IMR-90 (cell line): ENCODE data around the gene HIF1A. TPM values are rescaled to one million over a fixed set of nuclear protein-coding genes. Genes with fewer than 3 reads are reported as not detected.

ENCODE experiments used
- ATAC-seq: fragments of 200-7000 bp; cut with Tn5 transposase; 2 replicates; pipeline ENCODE4 v1.9.1; 2020; ENCODE audit warnings: low read depth, mild to moderate bottlenecking, moderate library complexity
- BruUV-seq: library from RNA; stranded (reverse); fragments of 400-500 nt; replicated peaks from 2 replicates; lab custom pipeline; 2021; lab: Mats Ljungman, UMichigan
- CTCF ChIA-PET: fragments of 300-600 bp; formaldehyde crosslinking; extraction: SDS; loops from one replicate; lab custom pipeline; 2021; ENCODE audit warnings: antibody characterized with exemption; lab: Yijun Ruan, JAX
- POLR2A ChIA-PET: fragments of 300-600 bp; sonication (Branson Sonifier 250); formaldehyde crosslinking; loops from one replicate; lab custom pipeline; 2022; ENCODE audit warnings: antibody characterized with exemption; ENCODE audit not compliant: unreplicated experiment; lab: Charles Lee
- DNase-seq: peaks from one replicate; pipeline ENCODE4 v3.0.0; 2013
- H2AFZ ChIP-seq: replicated peaks from 2 replicates; pipeline ENCODE3; 2013; ENCODE audit warnings: low read length, mild to moderate bottlenecking; ENCODE audit not compliant: poor library complexity
- H2AK5ac ChIP-seq: 2 replicates; pipeline ENCODE4 v1.6.1; 2013; ENCODE audit warnings: low read depth, low read length, inconsistent platforms
- H2AK9ac ChIP-seq: replicated peaks from 2 replicates; pipeline ENCODE3; 2013; ENCODE audit warnings: mild to moderate bottlenecking, low read depth, low read length, moderate library complexity; ENCODE audit not compliant: poor library complexity
- H2BK120ac ChIP-seq: 2 replicates; pipeline ENCODE4 v1.6.1; 2013; ENCODE audit warnings: low read depth, low read length, inconsistent platforms
- H2BK15ac ChIP-seq: 3 replicates; pipeline ENCODE4 v1.6.1; 2013; ENCODE audit warnings: low read depth, low read length, inconsistent platforms
- H2BK20ac ChIP-seq: 2 replicates; pipeline ENCODE4 v1.6.1; 2013; ENCODE audit warnings: low read depth, mild to moderate bottlenecking, inconsistent platforms, low read length, moderate library complexity
- H2BK5ac ChIP-seq: 2 replicates; pipeline ENCODE4 v1.6.1; 2013; ENCODE audit warnings: mild to moderate bottlenecking, low read depth, low read length, inconsistent platforms; ENCODE audit not compliant: poor library complexity, severe bottlenecking
- H3K14ac ChIP-seq: replicated peaks from 2 replicates; pipeline ENCODE4 v1.6.1; 2013; ENCODE audit warnings: low read depth, low read length, inconsistent platforms
- H3K18ac ChIP-seq: 2 replicates; pipeline ENCODE4 v1.6.1; 2013; ENCODE audit warnings: low read depth, low read length, control low read depth
- H3K23ac ChIP-seq: 2 replicates; pipeline ENCODE4 v1.6.1; 2013; ENCODE audit warnings: low read depth, low read length, inconsistent platforms
- H3K27ac ChIP-seq: 2 replicates; pipeline ENCODE4 v1.5.1; 2013; ENCODE audit warnings: mild to moderate bottlenecking, control low read depth, low read length; ENCODE audit not compliant: insufficient read depth
- H3K27me3 ChIP-seq: 2 replicates; pipeline ENCODE4 v1.6.1; 2013; ENCODE audit warnings: low read length; ENCODE audit not compliant: control insufficient read depth, insufficient read depth
- H3K36me3 ChIP-seq: 2 replicates; pipeline ENCODE4 v1.6.1; 2013; ENCODE audit warnings: low read length, mixed read lengths; ENCODE audit not compliant: control insufficient read depth, insufficient read depth
- H3K4ac ChIP-seq: 2 replicates; pipeline ENCODE4 v1.6.1; 2013; ENCODE audit warnings: low read depth, low read length, inconsistent platforms
- H3K4me1 ChIP-seq: 2 replicates; pipeline ENCODE4 v1.6.1; 2013; ENCODE audit warnings: low read length, mixed read lengths; ENCODE audit not compliant: control insufficient read depth, insufficient read depth
- H3K4me2 ChIP-seq: 2 replicates; pipeline ENCODE4 v1.6.1; 2013; ENCODE audit warnings: low read depth, mild to moderate bottlenecking, control low read depth, low read length, moderate library complexity
- H3K4me3 ChIP-seq: 2 replicates; pipeline ENCODE4 v1.5.1; 2013; ENCODE audit warnings: low read depth, mild to moderate bottlenecking, control low read depth, low read length, moderate library complexity; ENCODE audit not compliant: insufficient read depth
- H3K56ac ChIP-seq: 2 replicates; pipeline ENCODE4 v1.6.1; 2013; ENCODE audit warnings: low read length, inconsistent platforms; ENCODE audit not compliant: insufficient read depth; ENCODE audit errors: extremely low read depth
- H3K79me1 ChIP-seq, 2 experiments: 2 replicates each; pipeline ENCODE4 v1.6.1; 2013; ENCODE audit warnings: low read length in 2 of 2, inconsistent platforms in 1 of 2, low read depth in 1 of 2
- H3K9ac ChIP-seq: 2 replicates; pipeline ENCODE4 v1.6.1; 2013; ENCODE audit warnings: low read depth, low read length, control low read depth
- H3K9me1 ChIP-seq: 2 replicates; pipeline ENCODE4 v1.6.1; 2013; ENCODE audit warnings: low read length, inconsistent platforms; ENCODE audit not compliant: insufficient read depth
- H3K9me3 ChIP-seq: 2 replicates; pipeline ENCODE4 v1.6.1; 2013; ENCODE audit warnings: low read length; ENCODE audit not compliant: control insufficient read depth, insufficient read depth
- H4K20me1 ChIP-seq: 2 replicates; pipeline ENCODE4 v1.6.1; 2013; ENCODE audit warnings: low read length, inconsistent platforms; ENCODE audit not compliant: insufficient read depth
- H4K5ac ChIP-seq: 2 replicates; pipeline ENCODE4 v1.6.1; 2013; ENCODE audit warnings: mild to moderate bottlenecking, low read depth, low read length, control low read depth
- H4K8ac ChIP-seq, 2 experiments: 2 replicates each; pipeline ENCODE4 v1.6.1; 2013; ENCODE audit warnings: low read depth in 2 of 2, low read length in 2 of 2, control low read depth in 1 of 2, inconsistent platforms in 1 of 2
- H4K91ac ChIP-seq: 2 replicates; pipeline ENCODE4 v1.6.1; 2013; ENCODE audit warnings: low read depth, low read length, inconsistent platforms; ENCODE audit not compliant: insufficient read depth
- BHLHE40 ChIP-seq: fragments of 150-350 bp; IDR thresholded peaks from 2 replicates; pipeline ENCODE4 v1.6.1; 2016; ENCODE audit warnings: mild to moderate bottlenecking, low read depth, low read length
- CEBPB ChIP-seq: IDR thresholded peaks from 2 replicates; pipeline ENCODE4 v1.6.1; 2012; ENCODE audit warnings: low read depth, low read length, improper control_type of control experiment
- CHD1 ChIP-seq: IDR thresholded peaks from 2 replicates; pipeline ENCODE4 v1.6.1; 2012; ENCODE audit warnings: low read depth, low read length, improper control_type of control experiment
- CTCF ChIP-seq: conservative IDR thresholded peaks from 2 replicates; pipeline ENCODE4 v1.5.1; 2012; ENCODE audit warnings: mild to moderate bottlenecking, low read depth, low read length, improper control_type of control experiment
- ELK1 ChIP-seq: fragments of 150-350 bp; IDR thresholded peaks from 2 replicates; pipeline ENCODE4 v1.6.1; 2016; ENCODE audit warnings: low read depth, mild to moderate bottlenecking, low read length, moderate library complexity, borderline replicate concordance
- FOS ChIP-seq: fragments of 150-350 bp; IDR thresholded peaks from 2 replicates; pipeline ENCODE4 v1.6.1; 2016; ENCODE audit warnings: low read depth, low read length
- MAFK ChIP-seq: IDR thresholded peaks from 2 replicates; pipeline ENCODE4 v1.6.1; 2012; ENCODE audit warnings: low read depth, low read length, improper control_type of control experiment
- MAZ ChIP-seq: IDR thresholded peaks from 2 replicates; pipeline ENCODE4 v1.6.1; 2012; ENCODE audit warnings: low read depth, mild to moderate bottlenecking, low read length, improper control_type of control experiment, moderate library complexity, borderline replicate concordance
- MXI1 ChIP-seq: IDR thresholded peaks from 2 replicates; pipeline ENCODE4 v1.6.1; 2012; ENCODE audit warnings: low read depth, mild to moderate bottlenecking, low read length, moderate library complexity, borderline replicate concordance
- NFE2L2 ChIP-seq: fragments of 150-350 bp; IDR thresholded peaks from 2 replicates; pipeline ENCODE4 v1.6.1; 2016; ENCODE audit warnings: low read depth, mild to moderate bottlenecking, low read length
- POLR2A ChIP-seq: IDR thresholded peaks from 2 replicates; pipeline ENCODE4 v1.6.1; 2012; ENCODE audit warnings: mild to moderate bottlenecking, low read depth, low read length
- RAD21 ChIP-seq: IDR thresholded peaks from 2 replicates; pipeline ENCODE4 v1.6.1; 2012; ENCODE audit warnings: low read length, improper control_type of control experiment
- RCOR1 ChIP-seq: IDR thresholded peaks from 2 replicates; pipeline ENCODE4 v1.6.1; 2012; ENCODE audit warnings: mild to moderate bottlenecking, low read length, improper control_type of control experiment; ENCODE audit not compliant: insufficient replicate concordance
- RFX5 ChIP-seq: IDR thresholded peaks from 2 replicates; pipeline ENCODE4 v1.8.0; 2012; ENCODE audit warnings: low read depth, mild to moderate bottlenecking, low read length, moderate library complexity
- SMC3 ChIP-seq: fragments of 150-350 bp; IDR thresholded peaks from 2 replicates; pipeline ENCODE4 v1.6.1; 2016; ENCODE audit warnings: low read depth, mild to moderate bottlenecking, antibody characterized with exemption, low read length, moderate library complexity
- WGBS, 2 experiments: methylation state at CpG; one replicate each; pipeline versions ENCODE4 v1.1.5 to v1.1.7; 2013; ENCODE audit warnings: missing lambda C conversion rate in 2 of 2; ENCODE audit not compliant: insufficient read length in 1 of 2; ENCODE audit errors: extremely low coverage in 2 of 2; 5-methylcytosine and 5-hydroxymethylcytosine counted together
- dilution Hi-C: fragments of 300-500 bp; cut with HindIII; formaldehyde crosslinking; loops from one replicate; pipeline ENCODE4 v1.14.3; 2018; ENCODE audit warnings: low sequenced_read_pairs; ENCODE audit not compliant: unreplicated experiment
- in situ Hi-C: fragments of 300-500 bp; cut with MboI; formaldehyde crosslinking; loops from 3 replicates; pipeline ENCODE4 v1.14.3; 2019; ENCODE audit warnings: low sequenced_read_pairs, inconsistent platforms, mixed read lengths
- intact Hi-C: fragments of 100-400 bp; cut with micrococcal nuclease; formaldehyde crosslinking; loops from 2 replicates; pipeline ENCODE4 v1.10.0; 2022
- polyA plus RNA-seq, 3 experiments: library from polyadenylated mRNA; depleted of rRNA; stranded (reverse); fragments of >200 nt; gene quantifications; 2 replicates each; pipeline ENCODE4 v1.2.3, GENCODE V29; 2012; ENCODE audit warnings: low replicate concordance in 1 of 3
- total RNA-seq: library from RNA; depleted of rRNA; stranded (reverse); fragments of >200 nt; gene quantifications from 2 replicates; pipeline ENCODE4 v1.2.3, GENCODE V29; 2012
- TF ChIP-seq, protein P1 (sequence below): fragments of 150-350 bp; IDR thresholded peaks from 2 replicates; pipeline ENCODE4 v1.6.1; 2017; ENCODE audit warnings: mild to moderate bottlenecking, antibody characterized with exemption, low read length, low read depth

The HIF1A gene
- total and polyA plus RNA-seq, 2 of the 4 experiments (the other 2 are of a cell fraction): 128 to 301 TPM

DNA sequence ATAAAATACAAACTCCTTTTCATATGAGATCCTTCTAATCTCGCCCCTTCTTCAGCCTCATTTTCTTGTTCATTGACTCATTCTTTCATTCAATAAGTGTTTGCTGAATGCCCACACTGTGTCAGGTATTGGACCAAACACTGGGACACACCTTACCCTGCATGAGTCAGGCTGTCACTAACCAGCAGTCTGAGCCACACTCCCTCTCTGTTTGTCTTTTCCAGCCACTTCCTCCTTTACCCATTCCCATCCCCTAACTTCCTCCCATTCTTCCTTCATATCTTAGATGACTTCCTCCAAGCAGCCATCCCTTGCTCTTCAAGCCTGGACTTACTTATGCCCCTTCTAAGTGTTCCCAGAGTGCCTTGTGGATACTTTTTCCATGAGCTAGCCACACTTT lies 27.0 kb upstream of the HIF1A start:
- ATAC-seq (no peak), DNase-seq (no peak)
- Histone ChIP-seq H2AK5ac (peak overlapping the region; percentile 37; the same call in 1 of the 2 replicates), H2BK15ac (0 out of 3 replicates have a peak overlapping the region, but pooled peaks have one; percentile 2), H3K36me3 (no peaks in the 10 kb centered on the region), H4K5ac (no peak overlapping the region), H3K4me3 (no peak overlapping the region), H2AFZ (peak overlapping the region; percentile 18), H2AK9ac (peak overlapping the region; percentile 66), H3K4ac (no peak overlapping the region), H3K27ac (no peak overlapping the region), H3K14ac (peak overlapping the region; percentile 37; the same call in 1 of the 2 replicates), H3K4me2 (no peak overlapping the region), H3K79me1 (no peaks in the 10 kb centered on the region; a peak in 1 of 4 replicates), H4K91ac (no peak overlapping the region), H2BK120ac (no peak overlapping the region), H2BK20ac (peak overlapping the region; percentile 73; the same call in 1 of the 2 replicates), H3K27me3 (no peaks in the 10 kb centered on the region), H4K20me1 (no peaks in the 10 kb centered on the region), H3K9me1 (no peaks in the 10 kb centered on the region; the same call in 1 of the 2 replicates), H3K23ac (peak overlapping the region; percentile 42; the same call in 1 of the 2 replicates), H3K9me3 (no peaks in the 10 kb centered on the region), H3K4me1 (no peaks in the 10 kb centered on the region; the same call in 1 of the 2 replicates), H4K8ac (no peak overlapping the region; a peak in 1 of 4 replicates), H2BK5ac (no peak overlapping the region), H3K9ac (no peak overlapping the region), H3K56ac (no peak overlapping the region), H3K18ac (no peak overlapping the region)
- ChIA-PET CTCF (no interaction called here), POLR2A (no interaction called here)
- WGBS, 2 experiments: 80% methylated on average over 1 of the region's 1 CpG; no CpG with 5 or more reads in 1 of the 2 experiments
- TF ChIP-seq RCOR1 (no peak), RAD21 (no peak), CEBPB (no peak), MAZ (no peak), MXI1 (no peak), SMC3 (no peak), MAFK (no peak), CTCF (no peak), CHD1 (no peak), FOS (no peak), BHLHE40 (no peak), POLR2A (no peak), ELK1 (no peak), NFE2L2 (no peak), RFX5 (no peak)
- TF ChIP-seq, protein P1, sequence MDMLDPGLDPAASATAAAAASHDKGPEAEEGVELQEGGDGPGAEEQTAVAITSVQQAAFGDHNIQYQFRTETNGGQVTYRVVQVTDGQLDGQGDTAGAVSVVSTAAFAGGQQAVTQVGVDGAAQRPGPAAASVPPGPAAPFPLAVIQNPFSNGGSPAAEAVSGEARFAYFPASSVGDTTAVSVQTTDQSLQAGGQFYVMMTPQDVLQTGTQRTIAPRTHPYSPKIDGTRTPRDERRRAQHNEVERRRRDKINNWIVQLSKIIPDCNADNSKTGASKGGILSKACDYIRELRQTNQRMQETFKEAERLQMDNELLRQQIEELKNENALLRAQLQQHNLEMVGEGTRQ: no peak
- no TSS peak for BruUV-seq
- in situ Hi-C loops (no loop called here), dilution Hi-C loops (no loop called here), intact Hi-C loops (no loop called here)
